Measurements from ENCODE around the gene APBA2.
"Not testable (repeated sequence)": the region's sequence is repeated elsewhere in the genome, so short reads cannot be mapped to it uniquely, and the experiment has no call there.

APBA2 gene

DNA sequence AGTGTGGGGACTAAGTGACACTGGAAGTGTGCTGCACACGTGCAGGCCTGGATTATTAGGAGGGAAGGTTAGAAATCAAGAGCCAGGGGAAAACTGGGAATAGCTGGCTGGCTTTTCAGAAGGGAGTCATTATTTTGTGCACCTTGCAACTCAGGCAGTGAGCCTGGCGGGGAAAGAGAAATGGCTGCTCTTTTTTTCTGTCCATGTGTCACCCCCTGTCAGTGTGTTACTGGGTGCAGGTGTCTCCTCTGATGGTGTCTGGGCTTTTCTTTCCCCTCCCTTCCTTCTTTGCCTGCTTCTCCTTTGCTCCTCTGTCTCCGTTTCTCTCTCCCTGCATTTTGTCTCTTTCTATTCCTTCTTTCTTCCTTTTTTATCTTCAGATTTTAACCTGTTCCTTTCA lies 130.7 kb downstream of the APBA2 start:
- in situ Hi-C loops (cut with HindIII; ENCODE audit: low sequenced_read_pairs) = no loop called here
- no peak overlapping the region for H3K4me3 ChIP-seq (ENCODE audit: low read depth, low read length)
- DNase-seq (ENCODE audit: low read depth) = no peak
- TF ChIP-seq, protein P1, sequence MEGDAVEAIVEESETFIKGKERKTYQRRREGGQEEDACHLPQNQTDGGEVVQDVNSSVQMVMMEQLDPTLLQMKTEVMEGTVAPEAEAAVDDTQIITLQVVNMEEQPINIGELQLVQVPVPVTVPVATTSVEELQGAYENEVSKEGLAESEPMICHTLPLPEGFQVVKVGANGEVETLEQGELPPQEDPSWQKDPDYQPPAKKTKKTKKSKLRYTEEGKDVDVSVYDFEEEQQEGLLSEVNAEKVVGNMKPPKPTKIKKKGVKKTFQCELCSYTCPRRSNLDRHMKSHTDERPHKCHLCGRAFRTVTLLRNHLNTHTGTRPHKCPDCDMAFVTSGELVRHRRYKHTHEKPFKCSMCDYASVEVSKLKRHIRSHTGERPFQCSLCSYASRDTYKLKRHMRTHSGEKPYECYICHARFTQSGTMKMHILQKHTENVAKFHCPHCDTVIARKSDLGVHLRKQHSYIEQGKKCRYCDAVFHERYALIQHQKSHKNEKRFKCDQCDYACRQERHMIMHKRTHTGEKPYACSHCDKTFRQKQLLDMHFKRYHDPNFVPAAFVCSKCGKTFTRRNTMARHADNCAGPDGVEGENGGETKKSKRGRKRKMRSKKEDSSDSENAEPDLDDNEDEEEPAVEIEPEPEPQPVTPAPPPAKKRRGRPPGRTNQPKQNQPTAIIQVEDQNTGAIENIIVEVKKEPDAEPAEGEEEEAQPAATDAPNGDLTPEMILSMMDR (IDR thresholded peaks at IDR 0.05; ENCODE audit: low read depth, low read length, missing control alignments) = no peak

DNA sequence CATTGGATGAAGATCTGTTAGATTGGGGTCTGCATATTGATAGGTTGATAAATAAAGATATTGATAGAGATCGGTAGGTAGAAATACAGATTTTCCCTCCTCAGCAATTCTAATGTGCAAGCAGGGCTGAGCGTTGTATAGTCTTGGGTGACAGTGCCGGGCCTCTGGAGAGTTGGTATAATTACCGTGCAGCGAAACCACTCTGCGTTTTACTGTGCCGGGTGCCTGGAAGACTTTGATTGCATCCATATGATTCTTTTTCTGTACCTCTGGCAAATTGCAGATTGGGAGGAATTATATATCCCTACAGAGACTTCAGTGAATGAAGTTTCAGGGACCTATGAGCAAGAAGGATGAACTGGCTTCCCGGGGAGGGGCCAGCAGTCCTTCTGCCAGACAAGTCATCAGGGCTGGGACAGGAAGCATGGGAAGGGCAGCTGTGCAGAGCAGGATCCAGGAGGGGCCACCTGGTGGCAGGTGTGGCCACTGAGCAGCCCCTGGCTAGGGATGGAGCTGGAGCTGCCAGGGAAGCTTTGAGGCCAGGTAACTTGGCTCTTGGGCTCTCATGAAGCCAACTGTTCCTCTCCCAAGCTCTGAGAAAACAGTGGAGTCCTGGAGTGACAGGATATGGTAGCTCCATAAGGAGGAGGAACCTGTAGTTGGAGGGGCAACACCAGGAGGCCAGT lies 132.5 kb downstream of the APBA2 start:
- H3K4me3 ChIP-seq (ENCODE audit: low read depth, low read length) = no peak overlapping the region
- TF ChIP-seq, protein P1 (IDR thresholded peaks at IDR 0.05; ENCODE audit: low read depth, low read length, missing control alignments) = no peak
- in situ Hi-C loops (cut with HindIII; ENCODE audit: low sequenced_read_pairs) = no loop called here
- DNase-seq (ENCODE audit: low read depth) = no peak

DNA sequence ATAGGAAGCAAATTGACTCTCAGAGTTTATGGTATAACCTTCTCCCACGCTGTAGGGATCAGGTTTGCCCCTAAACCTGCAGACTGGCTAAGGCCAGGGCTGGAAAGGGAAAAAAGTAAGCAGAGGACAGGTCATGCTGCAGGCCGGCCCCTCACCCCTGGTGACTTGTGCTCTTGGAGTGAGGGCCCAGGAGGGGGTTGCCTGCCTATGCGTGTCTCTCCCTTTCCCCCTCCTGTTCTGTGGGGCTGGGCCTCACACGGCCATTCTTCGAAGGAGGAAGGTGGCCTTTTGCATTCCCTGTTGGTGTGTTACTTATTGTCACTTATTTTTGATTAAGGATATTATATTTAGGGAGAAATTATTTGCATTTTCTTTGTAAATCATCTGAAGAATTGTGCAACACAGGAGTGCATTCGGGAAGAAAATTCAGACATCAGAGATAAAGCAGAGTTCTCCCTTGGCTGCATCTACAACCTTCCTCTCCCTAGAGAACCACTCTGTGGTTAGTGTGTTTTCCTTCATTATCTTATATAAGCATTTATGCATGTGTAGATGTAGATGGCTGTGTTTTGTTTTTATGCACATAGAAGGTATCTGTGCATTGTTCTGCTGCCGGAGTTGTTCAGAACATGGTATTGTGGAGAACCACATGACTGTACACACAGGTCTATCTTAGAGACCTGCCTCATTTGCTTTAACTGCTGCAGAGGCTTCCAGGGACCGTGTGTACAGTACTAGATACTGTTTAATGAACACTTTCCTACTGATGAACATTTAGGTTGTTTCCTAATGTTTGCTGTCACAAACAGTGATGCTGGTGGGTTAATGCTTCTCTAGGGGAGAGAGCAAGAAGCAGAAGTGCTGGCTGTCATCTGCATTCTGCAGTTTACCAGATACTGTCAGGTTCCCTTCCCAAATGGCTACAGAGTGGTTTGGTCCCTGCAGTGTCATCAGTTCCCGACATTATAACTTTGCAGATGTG lies 133.5 kb downstream of the APBA2 start:
- in situ Hi-C loops (cut with HindIII; ENCODE audit: low sequenced_read_pairs) = no loop called here
- TF ChIP-seq, protein P1 (IDR thresholded peaks at IDR 0.05; ENCODE audit: low read depth, low read length, missing control alignments) = no peak
- DNase-seq (ENCODE audit: low read depth) = no peak
- no peak overlapping the region for H3K4me3 ChIP-seq (ENCODE audit: low read depth, low read length)

DNA sequence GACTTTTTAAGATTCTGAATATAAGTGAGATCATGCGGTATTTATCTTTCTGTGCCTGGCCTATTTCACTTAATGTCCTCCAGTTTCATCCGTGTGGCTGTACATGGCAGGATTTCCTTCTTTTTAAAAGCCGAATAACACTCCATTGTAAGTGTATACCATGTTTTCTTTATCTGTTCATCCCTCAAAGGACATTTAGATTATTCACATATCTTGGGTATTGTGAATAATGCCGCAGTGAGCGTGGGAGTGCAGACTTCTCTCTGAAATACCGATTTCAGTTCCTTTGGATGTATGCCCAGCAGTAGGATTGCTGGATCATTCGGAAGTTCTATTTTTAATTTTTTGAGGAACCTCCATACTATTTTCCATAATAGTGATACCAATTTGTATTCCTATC lies 136.1 kb downstream of the APBA2 start:
- no peak overlapping the region for H3K4me3 ChIP-seq (ENCODE audit: low read depth, low read length)
- DNase-seq (ENCODE audit: low read depth) = no peak
- TF ChIP-seq, protein P1 (IDR thresholded peaks at IDR 0.05; ENCODE audit: low read depth, low read length, missing control alignments) = no peak
- in situ Hi-C loops (cut with HindIII; ENCODE audit: low sequenced_read_pairs) = no loop called here

DNA sequence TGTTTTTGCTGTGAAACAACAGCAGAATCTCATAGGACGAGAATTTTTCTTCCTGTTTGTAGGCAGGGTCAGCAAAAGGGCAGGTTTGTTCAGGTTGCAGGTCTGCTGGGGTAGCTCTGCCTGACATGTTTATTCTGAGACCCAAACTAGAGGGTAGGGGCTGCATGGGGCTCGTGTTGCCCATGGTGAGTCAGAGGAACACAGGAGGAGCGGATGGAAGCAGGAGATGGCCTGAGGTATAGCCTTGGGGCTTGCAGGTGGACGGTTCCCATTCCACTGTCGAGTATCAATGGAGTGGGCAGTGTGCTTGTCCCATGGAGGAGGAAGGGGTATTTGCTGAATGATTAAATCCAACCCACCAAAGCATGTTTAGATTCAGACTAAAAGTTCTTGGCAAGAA lies 138.9 kb downstream of the APBA2 start:
- TF ChIP-seq, protein P1 (IDR thresholded peaks at IDR 0.05; ENCODE audit: low read depth, low read length, missing control alignments) = no peak
- no peak overlapping the region for H3K4me3 ChIP-seq (ENCODE audit: low read depth, low read length)
- in situ Hi-C loops (cut with HindIII; ENCODE audit: low sequenced_read_pairs) = no loop called here
- DNase-seq (ENCODE audit: low read depth) = no peak

DNA sequence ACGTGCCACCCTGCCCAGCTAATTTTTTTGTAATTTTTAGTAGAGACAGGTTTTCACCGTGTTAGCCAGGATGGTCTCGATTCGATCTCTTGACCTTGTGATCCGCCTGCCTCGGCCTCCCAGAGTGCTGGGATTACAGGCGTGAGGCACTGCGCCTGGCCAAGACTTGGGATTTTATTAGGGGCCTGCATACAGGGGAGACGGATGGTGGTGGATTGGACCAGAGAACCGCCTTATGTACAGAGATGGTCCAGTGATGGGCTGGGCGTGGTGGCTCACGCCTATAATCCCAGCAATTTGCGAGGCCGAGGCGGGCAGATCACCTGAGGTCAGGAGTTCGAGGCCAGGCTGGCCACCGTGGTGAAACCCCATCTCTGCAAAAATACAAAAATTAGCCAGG lies 139.6 kb downstream of the APBA2 start:
- DNase-seq (ENCODE audit: low read depth); H3K4me3 ChIP-seq (ENCODE audit: low read depth, low read length); in situ Hi-C loops (cut with HindIII; ENCODE audit: low sequenced_read_pairs): not testable (repeated sequence)

DNA sequence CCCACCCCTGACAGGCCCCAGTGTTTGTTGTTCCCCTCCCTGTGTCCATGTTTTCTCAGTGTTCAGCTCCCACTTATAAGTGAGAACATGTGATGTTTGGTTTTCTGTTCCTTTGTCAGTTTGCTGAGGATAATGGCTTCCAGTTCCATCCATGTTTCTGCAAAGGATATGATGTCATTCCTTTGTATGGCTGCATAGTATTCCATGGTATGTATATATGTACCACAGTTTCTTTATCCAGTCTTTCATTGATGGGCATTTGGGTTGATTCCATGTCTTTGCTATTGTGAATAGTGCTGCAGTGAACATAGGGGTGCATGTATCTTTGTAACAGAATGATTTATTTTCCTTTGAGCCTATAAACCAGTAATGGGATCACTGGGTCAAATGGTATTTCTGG lies 142.4 kb downstream of the APBA2 start:
- H3K4me3 ChIP-seq (ENCODE audit: low read depth, low read length); DNase-seq (ENCODE audit: low read depth); in situ Hi-C loops (cut with HindIII; ENCODE audit: low sequenced_read_pairs): not testable (repeated sequence)
